T follicular helper cell (primary cell): ENCODE results near the gene MARCHF9.
A peak's percentile ranks its signal among the peaks of the same experiment; 100 is the strongest.
"Not testable (repeated sequence)": the region's sequence is repeated elsewhere in the genome, so short reads cannot be mapped to it uniquely, and the experiment has no call there.

Source experiments
- DNase-seq: peaks from one replicate; pipeline ENCODE4 v3.0.0-alpha.2; 2020; ENCODE audit warnings: low read depth
- total RNA-seq, 2 experiments: gene quantifications; one replicate each; lab custom pipeline; 2026; lab: John Stamatoyannopoulos, UW

MARCHF9 gene
- 11.8 to 66.2 reads per million in 2 experiments for total RNA-seq

GRCh38 chr12:57754411-57755193 lies at the start of gene MARCHF9:
Gene MARCHF9 (plus strand): TSS chr12:57755103. CDS start chr12:57755529, 426 bp downstream.
- DNase-seq: peak; percentile 83

- no peak for DNase-seq
These were observed 47.7 kb upstream of the MARCHF9 start for GRCh38 chr12:57707250-57707649.

- no peak for DNase-seq
These were observed 46.6 kb upstream of the MARCHF9 start for GRCh38 chr12:57708296-57708695.

GRCh38 chr12:57712701-57713100 lies 42.2 kb upstream of the MARCHF9 start:
- DNase-seq: no peak

- no peak for DNase-seq
These were observed 41.7 kb upstream of the MARCHF9 start for GRCh38 chr12:57713209-57713608.

GRCh38 chr12:57715036-57715748 lies 39.7 kb upstream of the MARCHF9 start:
- DNase-seq: not testable (repeated sequence)

GRCh38 chr12:57715786-57716185 lies 39.1 kb upstream of the MARCHF9 start:
- no peak for DNase-seq

GRCh38 chr12:57716305-57716704 lies 38.6 kb upstream of the MARCHF9 start:
- DNase-seq: no peak

GRCh38 chr12:57717131-57717530 lies 37.8 kb upstream of the MARCHF9 start:
- DNase-seq: no peak

GRCh38 chr12:57717846-57718640 lies 36.9 kb upstream of the MARCHF9 start:
- no peak for DNase-seq

GRCh38 chr12:57718641-57719528 lies 36.0 kb upstream of the MARCHF9 start:
- no peak for DNase-seq

GRCh38 chr12:57719777-57720605 lies 34.9 kb upstream of the MARCHF9 start:
- DNase-seq: no peak

- DNase-seq: no peak
These were observed 34.0 kb upstream of the MARCHF9 start for GRCh38 chr12:57720606-57721595.

- not testable (repeated sequence) for DNase-seq
These were observed 32.9 kb upstream of the MARCHF9 start for GRCh38 chr12:57721846-57722608.

GRCh38 chr12:57722716-57723629 lies 31.9 kb upstream of the MARCHF9 start:
- no peak for DNase-seq

- DNase-seq: no peak
These were observed 31.3 kb upstream of the MARCHF9 start for GRCh38 chr12:57723630-57723962.
